HUES6 (cell line): ENCODE results near the gene NRXN3.

Experiments used
- H3K27ac ChIP-seq: 2 replicates; pipeline ENCODE4 v1.7.0; 2013; ENCODE audit warnings: low read depth, mild to moderate bottlenecking, low read length, inconsistent platforms
- H3K27me3 ChIP-seq: 2 replicates; pipeline ENCODE4 v1.6.1; 2013; ENCODE audit warnings: low read length; ENCODE audit not compliant: control insufficient read depth, insufficient read depth
- H3K36me3 ChIP-seq: 2 replicates; pipeline ENCODE4 v1.6.1; 2013; ENCODE audit warnings: low read length; ENCODE audit not compliant: control insufficient read depth, insufficient read depth
- H3K4me1 ChIP-seq: 2 replicates; pipeline ENCODE4 v1.6.1; 2013; ENCODE audit warnings: low read length; ENCODE audit not compliant: control insufficient read depth, insufficient read depth
- H3K4me3 ChIP-seq: 2 replicates; pipeline ENCODE4 v1.5.1; 2013; ENCODE audit warnings: low read depth, low read length
- H3K9ac ChIP-seq: one replicate; pipeline ENCODE4 v1.6.1; 2013; ENCODE audit warnings: mild to moderate bottlenecking, low read length
- H3K9me3 ChIP-seq: 2 replicates; pipeline ENCODE4 v1.6.1; 2013; ENCODE audit warnings: low read depth, low read length; ENCODE audit not compliant: control insufficient read depth, insufficient read depth

Gene NRXN3

GRCh38 chr14:79695307-79695706 lies 1525.1 kb downstream of the NRXN3 start:
- no peak overlapping the region for H3K9ac ChIP-seq
- H3K27ac ChIP-seq = no peak overlapping the region
- H3K9me3 ChIP-seq = no peaks in the 10 kb centered on the region
- H3K4me1 ChIP-seq = peaks cover 16% of the 10 kb centered on the region; the same call in 1 of the 2 replicates
- H3K36me3 ChIP-seq = no peaks in the 10 kb centered on the region
- H3K4me3 ChIP-seq = no peak overlapping the region
- no peaks in the 10 kb centered on the region for H3K27me3 ChIP-seq

- Histone ChIP-seq H3K27ac (no peak overlapping the region), H3K4me1 (peaks cover 2% of the 10 kb centered on the region; the same call in 1 of the 2 replicates), H3K9me3 (no peaks in the 10 kb centered on the region), H3K9ac (no peak overlapping the region), H3K4me3 (no peak overlapping the region), H3K27me3 (no peaks in the 10 kb centered on the region), H3K36me3 (no peaks in the 10 kb centered on the region)
Measured at GRCh38 chr14:79698298-79698711, 1528.1 kb downstream of the NRXN3 start.

GRCh38 chr14:79699206-79699605 lies 1529.0 kb downstream of the NRXN3 start:
- Histone ChIP-seq H3K36me3 (no peaks in the 10 kb centered on the region), H3K9ac (no peak overlapping the region), H3K27ac (no peak overlapping the region), H3K9me3 (no peaks in the 10 kb centered on the region), H3K27me3 (no peaks in the 10 kb centered on the region), H3K4me1 (no peaks in the 10 kb centered on the region), H3K4me3 (no peak overlapping the region)

GRCh38 chr14:79701371-79701770 lies 1531.2 kb downstream of the NRXN3 start:
- Histone ChIP-seq H3K27me3 (no peaks in the 10 kb centered on the region), H3K36me3 (no peaks in the 10 kb centered on the region), H3K9ac (no peak overlapping the region), H3K9me3 (no peaks in the 10 kb centered on the region), H3K4me3 (no peak overlapping the region), H3K4me1 (no peaks in the 10 kb centered on the region), H3K27ac (no peak overlapping the region)

- no peaks in the 10 kb centered on the region for H3K36me3 ChIP-seq
- no peak overlapping the region for H3K4me3 ChIP-seq
- H3K9ac ChIP-seq = no peak overlapping the region
- no peaks in the 10 kb centered on the region for H3K4me1 ChIP-seq
- H3K27me3 ChIP-seq = no peaks in the 10 kb centered on the region
- no peaks in the 10 kb centered on the region for H3K9me3 ChIP-seq
- H3K27ac ChIP-seq = no peak overlapping the region
Measured at GRCh38 chr14:79702197-79702596, 1532.0 kb downstream of the NRXN3 start.

- no peaks in the 10 kb centered on the region for H3K36me3 ChIP-seq
- no peaks in the 10 kb centered on the region for H3K27me3 ChIP-seq
- H3K9me3 ChIP-seq = no peaks in the 10 kb centered on the region
- no peak overlapping the region for H3K9ac ChIP-seq
- no peak overlapping the region for H3K4me3 ChIP-seq
- H3K4me1 ChIP-seq = no peaks in the 10 kb centered on the region
- no peak overlapping the region for H3K27ac ChIP-seq
Measured at GRCh38 chr14:79703209-79703608, 1533.0 kb downstream of the NRXN3 start.

- H3K36me3 ChIP-seq = no peaks in the 10 kb centered on the region
- no peaks in the 10 kb centered on the region for H3K9me3 ChIP-seq
- H3K27me3 ChIP-seq = no peaks in the 10 kb centered on the region
Measured at GRCh38 chr14:79704041-79704807, 1534.1 kb downstream of the NRXN3 start.

GRCh38 chr14:79705126-79705894 lies 1535.1 kb downstream of the NRXN3 start:
- Histone ChIP-seq H3K36me3 (no peaks in the 10 kb centered on the region), H3K4me1 (no peaks in the 10 kb centered on the region), H3K27ac (no peak overlapping the region), H3K9me3 (no peaks in the 10 kb centered on the region), H3K4me3 (no peak overlapping the region), H3K27me3 (no peaks in the 10 kb centered on the region), H3K9ac (no peak overlapping the region)

More at GRCh38 chr14:79704041-79704807, 1534.1 kb downstream of the NRXN3 start:
- H3K4me1 ChIP-seq = no peaks in the 10 kb centered on the region
- no peak overlapping the region for H3K4me3 ChIP-seq
- H3K27ac ChIP-seq = no peak overlapping the region
- no peak overlapping the region for H3K9ac ChIP-seq

- H3K27ac ChIP-seq = no peak overlapping the region
- no peaks in the 10 kb centered on the region for H3K4me1 ChIP-seq
- H3K9me3 ChIP-seq = no peaks in the 10 kb centered on the region
- H3K36me3 ChIP-seq = no peaks in the 10 kb centered on the region
- no peak overlapping the region for H3K9ac ChIP-seq
- no peaks in the 10 kb centered on the region for H3K27me3 ChIP-seq
- H3K4me3 ChIP-seq = no peak overlapping the region
Measured at GRCh38 chr14:79706382-79706781, 1536.2 kb downstream of the NRXN3 start.

- no peak overlapping the region for H3K4me3 ChIP-seq
Measured at GRCh38 chr14:79708426-79709388, 1538.5 kb downstream of the NRXN3 start.

More at GRCh38 chr14:79708426-79709388, 1538.5 kb downstream of the NRXN3 start:
- H3K36me3 ChIP-seq = no peaks in the 10 kb centered on the region
- H3K4me1 ChIP-seq = no peaks in the 10 kb centered on the region
- no peaks in the 10 kb centered on the region for H3K9me3 ChIP-seq
- no peak overlapping the region for H3K27ac ChIP-seq
- H3K9ac ChIP-seq = no peak overlapping the region
- H3K27me3 ChIP-seq = no peaks in the 10 kb centered on the region
